K562 (cell line): Measurements from ENCODE around the gene NQO2. TPM values are rescaled to one million over a fixed set of nuclear protein-coding genes. Genes with fewer than 3 reads are reported as not detected.

ENCODE experiments used
- ATAC-seq: fragments of 200-7000 bp; cut with Tn5 transposase; 3 replicates; pipeline ENCODE4 v1.9.1; 2020; ENCODE audit warnings: moderate library complexity
- BruUV-seq: library from RNA; stranded (reverse); fragments of 400-500 nt; replicated peaks from 2 replicates; lab custom pipeline; 2021; lab: Mats Ljungman, UMichigan
- CTCF ChIA-PET: fragments of 300-600 bp; formaldehyde crosslinking; extraction: SDS; loops from one replicate; lab custom pipeline; 2021; ENCODE audit warnings: low intra/inter-chr PET ratio; lab: Yijun Ruan, JAX
- POLR2A ChIA-PET: fragments of 300-600, 350-650 bp; sonication (Branson Sonifier 250); formaldehyde crosslinking; extraction: SDS; loops from one replicate; lab custom pipeline; 2021; ENCODE audit warnings: antibody characterized with exemption, inconsistent platforms; lab: Yijun Ruan, JAX
- DNase-seq, 4 experiments: peaks; one replicate each; pipeline versions ENCODE4 v3.0.0 to v3.0.0-alpha.2; 2011 to 2018; ENCODE audit warnings: low spot score in 3 of 4, mixed read lengths in 3 of 4; ENCODE audit errors: extremely low read depth in 1 of 4
- FAIRE-seq: peaks from 2 replicates; lab custom pipeline; 2011; peaks lifted over from hg19 to GRCh38; lab: Jason Lieb, UNC
- H2AFZ ChIP-seq: 2 replicates; pipeline ENCODE4 v1.6.0; 2011; ENCODE audit warnings: low read depth, low read length, control low read depth, inconsistent platforms
- H3K27ac ChIP-seq: fragments of 200-600 bp; 3 replicates; pipeline ENCODE4 v1.8.0; 2011; ENCODE audit warnings: low read depth, mild to moderate bottlenecking, control low read depth, inconsistent platforms, low read length, moderate library complexity, mixed read lengths; ENCODE audit errors: extremely low read depth
- H3K27me3 ChIP-seq, 2 experiments: fragments of 300-600 bp in 1 of 2; 2 replicates in 1 of 2; 3 replicates in 1 of 2; pipeline versions ENCODE4 v1.6.0 to v1.8.0; 2011; ENCODE audit warnings: inconsistent platforms in 2 of 2, low read length in 2 of 2, mild to moderate bottlenecking in 1 of 2, mixed read lengths in 1 of 2, moderate library complexity in 1 of 2; ENCODE audit not compliant: control insufficient read depth in 2 of 2, insufficient read depth in 2 of 2
- H3K36me3 ChIP-seq: fragments of 300-600 bp; 3 replicates; pipeline ENCODE4 v1.8.0; 2011; ENCODE audit warnings: mild to moderate bottlenecking, low read length, inconsistent platforms; ENCODE audit not compliant: control insufficient read depth, insufficient read depth
- H3K4me1 ChIP-seq, 2 experiments: fragments of 200-600 bp in 1 of 2; replicated peaks in 1 of 2; 2 replicates in 1 of 2; 3 replicates in 1 of 2; pipeline versions ENCODE4 v1.5.1 to v1.8.0; 2011; ENCODE audit warnings: inconsistent platforms in 2 of 2, low read length in 2 of 2, mild to moderate bottlenecking in 1 of 2, mixed read lengths in 1 of 2, moderate library complexity in 1 of 2; ENCODE audit not compliant: control insufficient read depth in 2 of 2, insufficient read depth in 2 of 2
- H3K4me2 ChIP-seq: 2 replicates; pipeline ENCODE4 v1.6.1; 2011; ENCODE audit warnings: low read length, control low read depth, inconsistent platforms, mixed read lengths; ENCODE audit not compliant: insufficient read depth
- H3K4me3 ChIP-seq: fragments of 200-600 bp; sonication (generic), shearing (Covaris generic); 2 replicates; pipeline ENCODE4 v1.5.1; 2016; ENCODE audit warnings: control low read depth, inconsistent platforms
- H3K79me2 ChIP-seq: fragments of 200-600 bp; 3 replicates; pipeline ENCODE4 v1.8.0; 2011; ENCODE audit warnings: low read length, inconsistent platforms; ENCODE audit not compliant: control insufficient read depth, insufficient read depth
- H3K9ac ChIP-seq, 2 experiments: 2 replicates each; pipeline versions ENCODE4 v1.6.0 to v1.6.1; 2011; ENCODE audit warnings: low read depth in 2 of 2, low read length in 2 of 2, control low read depth in 1 of 2, inconsistent platforms in 1 of 2, mild to moderate bottlenecking in 1 of 2, mixed read lengths in 1 of 2; ENCODE audit not compliant: insufficient read depth in 1 of 2
- H3K9me1 ChIP-seq: one replicate; pipeline ENCODE4 v1.6.0; 2011; ENCODE audit warnings: inconsistent platforms, mild to moderate bottlenecking, low read length, moderate library complexity; ENCODE audit not compliant: control insufficient read depth, insufficient read depth
- H3K9me3 ChIP-seq: replicated peaks from 2 replicates; pipeline ENCODE4 v1.5.1; 2011; ENCODE audit warnings: low read depth, low read length, inconsistent platforms; ENCODE audit not compliant: control insufficient read depth, insufficient read depth
- H4K20me1 ChIP-seq: replicated peaks from 2 replicates; pipeline ENCODE4 v1.6.1; 2011; ENCODE audit warnings: low read length, inconsistent platforms, mixed read lengths; ENCODE audit not compliant: control insufficient read depth, insufficient read depth
- AFF1 ChIP-seq, 2 experiments: fragments of 450-650 bp; IDR thresholded peaks; 2 replicates each; pipeline ENCODE4 v1.6.1; 2018; ENCODE audit warnings: mild to moderate bottlenecking in 2 of 2, low read depth in 1 of 2; ENCODE audit not compliant: partially characterized antibody in 2 of 2
- NFXL1 ChIP-seq: fragments of 450-650 bp; formaldehyde crosslinking; IDR thresholded peaks from 2 replicates; pipeline ENCODE4 v1.4.0; 2021; ENCODE audit warnings: mild to moderate bottlenecking
- POU5F1 ChIP-seq: fragments of 150-350 bp; IDR thresholded peaks from 2 replicates; pipeline ENCODE4 v1.6.1; 2014; ENCODE audit warnings: borderline replicate concordance, low read length, low read depth, mild to moderate bottlenecking; ENCODE audit not compliant: partially characterized antibody
- RBM15 ChIP-seq: fragments of 200-400 bp; formaldehyde crosslinking; IDR thresholded peaks from 2 replicates; pipeline ENCODE4 v1.6.1; 2018; ENCODE audit warnings: mild to moderate bottlenecking, low read length, moderate library complexity; ENCODE audit not compliant: insufficient read depth
- ZC3H4 ChIP-seq: sonication (generic); formaldehyde crosslinking; IDR thresholded peaks from 2 replicates; pipeline ENCODE4 v1.9.0; 2021; ENCODE audit warnings: missing genetic modification reagents, borderline replicate concordance
- ZNF140 ChIP-seq: fragments of 250-450 bp; sonication (Bioruptor Pico); IDR thresholded peaks from 2 replicates; pipeline ENCODE4 v1.8.0; 2021; ENCODE audit warnings: moderate library complexity, mild to moderate bottlenecking, inconsistent platforms
- WGBS: fragments of 100-300 bp; shearing (Covaris generic); methylation state at CpG from one replicate; pipeline ENCODE4 v1.1.6; 2016; ENCODE audit warnings: low coverage, mixed read lengths; ENCODE audit not compliant: insufficient coverage; ENCODE audit errors: missing lambda C conversion rate; 5-methylcytosine and 5-hydroxymethylcytosine counted together
- in situ Hi-C: fragments of 300-500 bp; cut with MboI; formaldehyde crosslinking; loops from 4 replicates; pipeline ENCODE4 v1.15.0; 2018; ENCODE audit warnings: inconsistent platforms, mixed read lengths
- intact Hi-C: fragments of 100-400 bp; cut with micrococcal nuclease; formaldehyde crosslinking; loops from 2 replicates; pipeline ENCODE4 v1.14.2; 2022
- polyA plus RNA-seq, 8 experiments: library from polyadenylated mRNA; depleted of rRNA in 4 of 8; stranded (reverse) in 5 of 8; unstranded in 3 of 8; fragments of >200 nt; fragmentation: Nextera tagmentation in 2 of 8; fragmentation: Illumina TruSeq in 1 of 8; extraction: Ambion mirVana in 2 of 8; extraction: Trizol in 1 of 8; gene quantifications; 2 replicates each; pipeline versions ENCODE4 v1.2.1 to v1.2.3, GENCODE V29; 2011 to 2014; ENCODE audit warnings: inconsistent platforms in 1 of 8, missing spikeins in 1 of 8
- total RNA-seq, 7 experiments: library from RNA; depleted of rRNA in 6 of 7; stranded (reverse); fragments of >200 nt in 6 of 7; fragmentation: Illumina TruSeq in 2 of 7; extraction: Trizol in 2 of 7; gene quantifications; 2 replicates each; pipeline versions ENCODE4 v1.2.1 to v1.2.3, GENCODE V29; 2011 to 2021; ENCODE audit warnings: low replicate concordance in 1 of 7
- TF ChIP-seq, protein P1 (sequence below): fragments of 450-650 bp; formaldehyde crosslinking; IDR thresholded peaks from 2 replicates; pipeline ENCODE4 v1.4.0; 2020; ENCODE audit warnings: mild to moderate bottlenecking, moderate library complexity

NQO2 gene
- total and polyA plus RNA-seq, 9 of the 15 experiments (the other 6 are each of a cell fraction or from before 2014, with no cell fraction given) = 54.6 to 214 (median 116) TPM

GRCh38 chr6:2986722-2987221 lies 12.9 kb upstream of the NQO2 start:
- FAIRE-seq (no peak), ATAC-seq (no peak), DNase-seq (no peak)
- no peaks in the 10 kb centered on the region for H3K9me3 ChIP-seq
- H3K36me3 ChIP-seq = no peaks in the 10 kb centered on the region
- H2AFZ ChIP-seq = peak overlapping the region; percentile 16; the same call in 1 of the 2 replicates
- ChIA-PET CTCF (interaction anchor here (3.5 to 3.8 kb wide), 2 partner anchors 34 to 55 kb away, joined by 20 to 39 read pairs; no protein-coding TSS in a partner anchor), POLR2A (interaction anchor here (0.6 to 9.0 kb wide), 20 partner anchors 9 to 416 kb away, joined by 3 to 95 read pairs (median 4); partner anchors contain the start of genes NQO2, SERPINB1 and SERPINB6)
- no peaks in the 10 kb centered on the region for H3K27me3 ChIP-seq
- no TSS peak for BruUV-seq
- H3K9me1 ChIP-seq = no peaks in the 10 kb centered on the region
- peak overlapping the region; percentile 95 for H3K4me2 ChIP-seq
- intact Hi-C loops (loop anchor here (5.0 kb wide), 1 partner anchor 176 kb away; no protein-coding TSS in a partner anchor), in situ Hi-C loops (loop anchor here (5.0 kb wide), 1 partner anchor 129 kb away; no protein-coding TSS in a partner anchor)
- H3K9ac ChIP-seq = peak overlapping the region in 1 of 2 experiments; percentile 97; a peak in 1 of 4 replicates
- peak overlapping the region; percentile 99 for H3K27ac ChIP-seq
- peaks cover 17% of the 10 kb centered on the region; the same call in 2 of the 3 replicates for H3K79me2 ChIP-seq
- H3K4me3 ChIP-seq = no peak overlapping the region
- H4K20me1 ChIP-seq = no peaks in the 10 kb centered on the region
- 12% methylated on average over 4 of the region's 4 CpGs for WGBS
- H3K4me1 ChIP-seq = peaks cover 56 to 58% of the 10 kb centered on the region in 2 experiments
- TF ChIP-seq RBM15 = no peak
- TF ChIP-seq, protein P1, sequence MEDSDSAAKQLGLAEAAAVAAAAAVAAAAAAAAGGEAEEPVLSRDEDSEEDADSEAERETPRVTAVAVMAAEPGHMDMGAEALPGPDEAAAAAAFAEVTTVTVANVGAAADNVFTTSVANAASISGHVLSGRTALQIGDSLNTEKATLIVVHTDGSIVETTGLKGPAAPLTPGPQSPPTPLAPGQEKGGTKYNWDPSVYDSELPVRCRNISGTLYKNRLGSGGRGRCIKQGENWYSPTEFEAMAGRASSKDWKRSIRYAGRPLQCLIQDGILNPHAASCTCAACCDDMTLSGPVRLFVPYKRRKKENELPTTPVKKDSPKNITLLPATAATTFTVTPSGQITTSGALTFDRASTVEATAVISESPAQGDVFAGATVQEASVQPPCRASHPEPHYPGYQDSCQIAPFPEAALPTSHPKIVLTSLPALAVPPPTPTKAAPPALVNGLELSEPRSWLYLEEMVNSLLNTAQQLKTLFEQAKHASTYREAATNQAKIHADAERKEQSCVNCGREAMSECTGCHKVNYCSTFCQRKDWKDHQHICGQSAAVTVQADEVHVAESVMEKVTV (CRISPR knock-in tag) = no peak
- no peak for TF ChIP-seq ZNF140
- no peak for TF ChIP-seq ZC3H4 (CRISPR knock-in tag)
- TF ChIP-seq POU5F1 = no peak
- TF ChIP-seq NFXL1 = no peak
- TF ChIP-seq AFF1 (IDR thresholded peaks at IDR 0.05; ENCODE audit: low read depth in 1 of 2, partially characterized antibody in 2 of 2) = peak in 1 of 2 experiments; percentile 23
